HCT116 (cell line): ENCODE data around the gene THAP5. TPM values are rescaled to one million over a fixed set of nuclear protein-coding genes. Genes with fewer than 3 reads are reported as not detected.

Experiments
- ATAC-seq: fragments of 200-7000 bp; cut with Tn5 transposase; 2 replicates; pipeline ENCODE4 v1.9.1; 2020; ENCODE audit warnings: mild to moderate bottlenecking, moderate library complexity
- BruUV-seq: library from RNA; stranded (reverse); fragments of 400-500 nt; replicated peaks from 2 replicates; lab custom pipeline; 2021; lab: Mats Ljungman, UMichigan
- CTCF ChIA-PET: fragments of 300-600 bp; sonication (Branson Sonifier 250); formaldehyde crosslinking; loops from one replicate; lab custom pipeline; 2021; ENCODE audit warnings: antibody characterized with exemption; lab: Charles Lee
- POLR2A ChIA-PET: fragments of 300-600, 350-600 bp; sonication (Branson Sonifier 250); formaldehyde crosslinking; loops from one replicate; lab custom pipeline; 2021; ENCODE audit warnings: antibody characterized with exemption; lab: Charles Lee
- RAD21 ChIA-PET, 2 experiments: fragments of 300-600 bp; sonication (Branson Sonifier 250); formaldehyde crosslinking; loops; one replicate each; lab custom pipeline; 2023; ENCODE audit warnings: low total read pairs in 2 of 2; ENCODE audit not compliant: uncharacterized antibody in 2 of 2, unreplicated experiment in 2 of 2, low non-redundant PET in 1 of 2; lab: Charles Lee
- DNase-seq: peaks from one replicate; pipeline ENCODE4 v3.0.0-alpha.2; 2010; ENCODE audit warnings: low read depth, low spot score
- H2AFZ ChIP-seq: fragments of 200-600 bp; shearing (Covaris generic), sonication (generic); 2 replicates; pipeline ENCODE4 v1.6.1; 2017; ENCODE audit warnings: low read depth, mixed run types, mixed read lengths, antibody characterized with exemption, low read length; ENCODE audit not compliant: poor library complexity, severe bottlenecking
- H3K27ac ChIP-seq: 2 replicates; pipeline ENCODE4 v1.5.1; 2012; ENCODE audit warnings: low read depth, low read length
- H3K27me3 ChIP-seq: fragments of 200-600 bp; sonication (generic); 2 replicates; pipeline ENCODE4 v1.6.1; 2016; ENCODE audit warnings: mixed run types, low read length, mixed read lengths; ENCODE audit not compliant: insufficient read depth
- H3K36me3 ChIP-seq, 2 experiments: fragments of 200-500 bp in 1 of 2; fragments of 200-600 bp in 1 of 2; sonication (Bioruptor generic) in 1 of 2; sonication (generic) in 1 of 2; 2 replicates each; pipeline versions ENCODE4 v1.5.1 to v1.6.1; 2014 to 2016; ENCODE audit warnings: low read length in 2 of 2, inconsistent platforms in 1 of 2, mixed read lengths in 1 of 2, mixed run types in 1 of 2; ENCODE audit not compliant: insufficient read depth in 2 of 2, control insufficient read depth in 1 of 2
- H3K4me1 ChIP-seq, 2 experiments: fragments of 200-600 bp in 1 of 2; sonication (generic) in 1 of 2; 2 replicates each; pipeline versions ENCODE4 v1.5.1 to v1.6.1; 2012 to 2017; ENCODE audit warnings: low read length in 2 of 2, inconsistent platforms in 1 of 2, mild to moderate bottlenecking in 1 of 2, mixed read lengths in 1 of 2, mixed run types in 1 of 2, moderate library complexity in 1 of 2; ENCODE audit not compliant: insufficient read depth in 2 of 2, control insufficient read depth in 1 of 2
- H3K4me2 ChIP-seq: fragments of 200-600 bp; sonication (generic); 2 replicates; pipeline ENCODE4 v1.6.1; 2017; ENCODE audit warnings: mixed run types, low read length, mixed read lengths
- H3K4me3 ChIP-seq, 2 experiments: fragments of 200-600 bp in 1 of 2; sonication (generic) in 1 of 2; replicated peaks in 1 of 2; 2 replicates each; pipeline ENCODE4 v1.5.1; 2011 to 2016; ENCODE audit warnings: low read length in 2 of 2, control low read depth in 1 of 2, low read depth in 1 of 2, mild to moderate bottlenecking in 1 of 2, mixed read lengths in 1 of 2, mixed run types in 1 of 2
- H3K79me2 ChIP-seq: fragments of 200-600 bp; sonication (generic); 2 replicates; pipeline ENCODE4 v1.6.1; 2017; ENCODE audit warnings: mild to moderate bottlenecking, mixed run types, low read length, moderate library complexity, mixed read lengths; ENCODE audit not compliant: insufficient read depth
- H3K9ac ChIP-seq: fragments of 200-600 bp; sonication (generic); 2 replicates; pipeline ENCODE4 v1.6.1; 2016; ENCODE audit warnings: low read length, mixed read lengths
- H3K9me2 ChIP-seq: fragments of 200-600 bp; sonication (generic), shearing (Covaris generic); 2 replicates; pipeline ENCODE4 v1.6.1; 2017; ENCODE audit warnings: mixed run types, mild to moderate bottlenecking, moderate library complexity; ENCODE audit not compliant: insufficient read depth
- H3K9me3 ChIP-seq, 2 experiments: fragments of 200-500 bp in 1 of 2; fragments of 200-600 bp in 1 of 2; sonication (Bioruptor generic) in 1 of 2; sonication (generic) in 1 of 2; 2 replicates each; pipeline ENCODE4 v1.6.1; 2014 to 2017; ENCODE audit warnings: low read length in 2 of 2, mixed read lengths in 2 of 2, inconsistent platforms in 1 of 2, low read depth in 1 of 2, mild to moderate bottlenecking in 1 of 2, mixed run types in 1 of 2, moderate library complexity in 1 of 2; ENCODE audit not compliant: control insufficient read depth in 1 of 2, insufficient read depth in 1 of 2
- H4K20me1 ChIP-seq: fragments of 200-600 bp; sonication (generic), shearing (Covaris generic); 2 replicates; pipeline ENCODE4 v1.6.1; 2017; ENCODE audit warnings: mixed run types, mild to moderate bottlenecking, moderate library complexity; ENCODE audit not compliant: insufficient read depth
- CEBPB ChIP-seq: IDR thresholded peaks from 2 replicates; pipeline ENCODE4 v1.6.1; 2012; ENCODE audit warnings: low read depth
- EGR1 ChIP-seq: IDR thresholded peaks from 2 replicates; pipeline ENCODE4 v1.6.1; 2012; ENCODE audit warnings: low read depth
- ELF1 ChIP-seq: IDR thresholded peaks from 2 replicates; pipeline ENCODE4 v1.6.1; 2012; ENCODE audit warnings: low read depth, borderline replicate concordance
- EZH2phosphoT487 ChIP-seq: fragments of 200-600 bp; IDR thresholded peaks from 2 replicates; pipeline ENCODE4 v1.6.1; 2018; ENCODE audit warnings: antibody characterized with exemption, borderline replicate concordance
- JUND ChIP-seq: IDR thresholded peaks from 2 replicates; pipeline ENCODE4 v1.6.1; 2012
- POLR2A ChIP-seq: IDR thresholded peaks from 2 replicates; pipeline ENCODE4 v1.7.0; 2011; ENCODE audit warnings: borderline replicate concordance; ENCODE audit not compliant: insufficient read depth, insufficient read length; ENCODE audit errors: extremely low read depth
- RAD21 ChIP-seq: IDR thresholded peaks from 2 replicates; pipeline ENCODE4 v1.6.1; 2012; ENCODE audit warnings: low read depth, mild to moderate bottlenecking
- SP1 ChIP-seq: IDR thresholded peaks from 2 replicates; pipeline ENCODE4 v1.6.1; 2012; ENCODE audit warnings: low read depth
- SRF ChIP-seq: IDR thresholded peaks from 2 replicates; pipeline ENCODE4 v1.6.1; 2012; ENCODE audit warnings: low read depth
- TCF7L2 ChIP-seq: IDR thresholded peaks from 2 replicates; pipeline ENCODE4 v1.7.0; 2011; ENCODE audit warnings: borderline replicate concordance, inconsistent platforms; ENCODE audit not compliant: insufficient read depth, insufficient read length; ENCODE audit errors: extremely low read depth
- YY1 ChIP-seq: IDR thresholded peaks from 2 replicates; pipeline ENCODE4 v1.6.1; 2011; ENCODE audit warnings: low read length, low read depth, moderate library complexity, mild to moderate bottlenecking; ENCODE audit not compliant: insufficient replicate concordance; ENCODE audit errors: extremely low read depth
- ZNF274 ChIP-seq: fragments of 200-500 bp; sonication (Bioruptor generic); IDR thresholded peaks from 2 replicates; pipeline ENCODE4 v1.6.1; 2014; ENCODE audit warnings: mild to moderate bottlenecking, low read depth, low read length, inconsistent platforms
- intact Hi-C: fragments of 100-400 bp; cut with micrococcal nuclease; formaldehyde crosslinking; loops from 2 replicates; pipeline ENCODE4 v1.10.0; 2022
- total RNA-seq: library from RNA; stranded (reverse); gene quantifications from one replicate; pipeline ENCODE4 v1.2.1, GENCODE V29; 2021; ENCODE audit not compliant: unreplicated experiment

Gene THAP5
- total RNA-seq, 1 experiment from 2014 or later: 29.3 TPM

GRCh38 chr7:108537229-108537628 is 32.3 kb downstream of the THAP5 start:
- Histone ChIP-seq H3K4me1 (no peaks in the 10 kb centered on the region), H3K36me3 (no peaks in the 10 kb centered on the region), H3K9me2 (0 out of 2 replicates have a peak, but pooled peaks cover 3% of the 10 kb centered on the region), H3K9me3 (no peaks in the 10 kb centered on the region), H3K27ac (no peak overlapping the region)
- CTCF ChIA-PET: no interaction called here
- TF ChIP-seq ELF1 (no peak), YY1 (no peak), SRF (no peak), TCF7L2 (no peak), CEBPB (no peak), JUND (no peak), SP1 (no peak), EGR1 (no peak), POLR2A (no peak)
- TF ChIP-seq, all 23 proteins: peak for 0
- intact Hi-C loops: no loop called here
- ChIA-PET RAD21 (no interaction called here), POLR2A (no interaction called here)
- Histone ChIP-seq H4K20me1 (no peaks in the 10 kb centered on the region), H3K27me3 (no peaks in the 10 kb centered on the region), H3K4me3 (no peak overlapping the region), H2AFZ (no peak overlapping the region), H3K79me2 (no peaks in the 10 kb centered on the region), H3K9ac (no peak overlapping the region), H3K4me2 (no peak overlapping the region)
- DNase-seq: no peak
- BruUV-seq: no TSS peak
- ATAC-seq: no peak

- Histone ChIP-seq H4K20me1 (no peaks in the 10 kb centered on the region), H2AFZ (no peak overlapping the region), H3K4me1 (no peaks in the 10 kb centered on the region), H3K9me3 (no peaks in the 10 kb centered on the region), H3K9me2 (no peaks in the 10 kb centered on the region), H3K4me2 (no peak overlapping the region), H3K27ac (no peak overlapping the region), H3K27me3 (no peaks in the 10 kb centered on the region), H3K9ac (no peak overlapping the region), H3K36me3 (no peaks in the 10 kb centered on the region), H3K4me3 (no peak overlapping the region), H3K79me2 (no peaks in the 10 kb centered on the region)
- intact Hi-C loops: no loop called here
- no peak for ATAC-seq
- RAD21 ChIA-PET: no interaction called here
- POLR2A ChIA-PET: no interaction called here
- no TSS peak for BruUV-seq
- DNase-seq: no peak
- no peak for TF ChIP-seq ZNF274
- TF ChIP-seq TCF7L2: no peak
- TF ChIP-seq RAD21: no peak
- TF ChIP-seq JUND: no peak
- TF ChIP-seq EZH2phosphoT487: no peak
- CTCF ChIA-PET: no interaction called here
Measured at GRCh38 chr7:108535744-108536143, 33.8 kb downstream of the THAP5 start.
